Adrenal gland (tissue), 12 donors: ENCODE results near the gene BNC2. TPM values are rescaled to one million over a fixed set of nuclear protein-coding genes. Genes with fewer than 3 reads are reported as not detected.
"Not testable (repeated sequence)": the region's sequence is repeated elsewhere in the genome, so short reads cannot be mapped to it uniquely, and the experiment has no call there.

Experiments used
- DNase-seq, 7 donors: peaks; one replicate each; pipeline ENCODE4 v3.0.0-alpha.2; 2019 to 2020
- H3K27ac ChIP-seq, 5 donors: fragments of 200-600 bp; sonication (generic) in 4 of 5; 1 replicate in 3 of 5; 2 replicates in 2 of 5; pipeline versions ENCODE4 v1.5.1 to v1.8.0; 2016 to 2020; ENCODE audit warnings: mild to moderate bottlenecking in 1 of 5
- H3K27me3 ChIP-seq: fragments of 200-600 bp; 2 replicates; pipeline ENCODE4 v1.8.0; 2021
- H3K36me3 ChIP-seq, 2 donors: fragments of 200-600 bp; replicated peaks in 1 of 2; 1 replicate in 1 of 2; 2 replicates in 1 of 2; pipeline versions ENCODE4 v1.5.1 to v1.8.0; 2018 to 2022
- H3K4me1 ChIP-seq, 2 donors: fragments of 200-600 bp; replicated peaks in 1 of 2; 1 replicate in 1 of 2; 2 replicates in 1 of 2; pipeline versions ENCODE4 v1.5.1 to v1.8.0; 2018 to 2021
- H3K4me3 ChIP-seq, 4 donors: fragments of 200-600 bp; sonication (generic) in 3 of 4; one replicate each; pipeline ENCODE4 v1.5.1; 2016 to 2018
- H3K9me3 ChIP-seq, 3 donors: fragments of 200-600 bp; sonication (generic) in 1 of 3; replicated peaks in 1 of 3; 1 replicate in 2 of 3; 2 replicates in 1 of 3; pipeline versions ENCODE4 v1.5.1 to v1.8.0; 2016 to 2021
- CTCF ChIP-seq, 6 experiments: fragments of 450-650 bp in 4 of 6; fragments of 200-600 bp in 2 of 6; sonication (generic) in 1 of 6; IDR thresholded peaks; 1 replicate in 5 of 6; 2 replicates in 1 of 6; pipeline versions ENCODE4 v1.5.1 to v1.8.0; 2016 to 2021; ENCODE audit warnings: antibody characterized with exemption in 6 of 6, mild to moderate bottlenecking in 2 of 6, moderate library complexity in 1 of 6
- POLR2A ChIP-seq, 2 donors: fragments of 450-650 bp; IDR thresholded peaks; one replicate each; pipeline ENCODE4 v1.6.1; 2017; ENCODE audit warnings: antibody characterized with exemption in 2 of 2, mild to moderate bottlenecking in 2 of 2, moderate library complexity in 1 of 2
- WGBS, 4 donors: extraction: QIAGEN DNeasy Blood & Tissue Kit in 2 of 4; methylation state at CpG; one replicate each; pipeline versions ENCODE4 v1.1.5 to v1.1.7; 2013 to 2017; 5-methylcytosine and 5-hydroxymethylcytosine counted together
- intact Hi-C, 2 donors: fragments of 100-400 bp; cut with DNase I; formaldehyde crosslinking; loops; one replicate each; pipeline versions ENCODE4 v1.14.1 to v1.15.0; 2022 to 2023
- polyA plus RNA-seq, 3 donors: library from polyadenylated mRNA; stranded (reverse); fragments of 200-250 nt in 2 of 3; fragments of 350-450 nt in 1 of 3; fragmentation: Illumina TruSeq in 1 of 3; extraction: RNeasy Lipid Tissue Mini Kit (QIAGEN cat#74804) in 1 of 3; gene quantifications; one replicate each; pipeline ENCODE4 v1.2.3, GENCODE V29; 2013 to 2014
- total RNA-seq, 9 donors: library from RNA; depleted of rRNA in 4 of 9; stranded (reverse); fragments of >200 nt in 4 of 9; fragments of 120-200 nt in 1 of 9; fragmentation: NEBNext Ultra II Directional in 1 of 9; extraction: Animal tissue kit (Norgen Biotek cat#: 25700) in 1 of 9; gene quantifications; one replicate each; pipeline versions ENCODE4 v1.1.0 to v1.2.4, GENCODE V29; 2013 to 2023
- donor health status: healthy with polysubstance abuse.
- donor health status: Bipolar disorder and iron deficiency.
- donor health status: DM: yes; HTN: yes; CAD: no.
- donor health status: DM: no; HTN: no; CAD: no.
- donor health status: DM: no; HTN: no; CAD: no.
- donor health status: DM: yes; HTN: yes; CAD: no.

BNC2 gene
- total and polyA plus RNA-seq, 12 donors, result 1.1 to 11.1 (median 5.0) TPM

DNA sequence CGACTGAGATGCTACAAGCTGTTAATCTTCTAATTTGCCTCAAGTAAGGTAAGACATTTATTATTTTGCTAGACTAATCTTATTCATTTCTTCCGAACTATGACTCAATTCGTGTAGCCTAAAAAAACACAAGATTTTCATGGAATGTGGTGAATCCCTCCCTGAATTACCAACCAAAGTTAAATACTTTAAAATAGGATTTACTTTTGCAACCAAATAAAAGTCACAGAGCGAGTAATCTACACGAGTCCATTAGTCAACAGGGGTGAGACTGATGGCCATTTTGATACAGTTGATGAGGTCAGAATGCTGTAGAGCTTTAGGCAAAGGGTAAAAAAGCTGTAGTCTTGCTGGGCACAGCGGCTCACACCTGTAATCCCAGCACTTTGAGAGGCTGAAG is 13.1 kb upstream of the BNC2 start:
- Histone ChIP-seq H3K27ac (no peak overlapping the region), H3K4me3 (no peak overlapping the region), H3K9me3 (no peaks in the 10 kb centered on the region), H3K36me3 (no peaks in the 10 kb centered on the region), H3K27me3 (no peaks in the 10 kb centered on the region), H3K4me1 (no peaks in the 10 kb centered on the region)
- 82 to 89% (median 84%) methylated on average over 6 of the region's 6 CpGs for whole genome bisulfite sequencing, 4 donors
- intact Hi-C loops, result no loop called here
- no peak for DNase-seq
- TF ChIP-seq CTCF (IDR thresholded peaks at IDR 0.05) (no peak), POLR2A (IDR thresholded peaks at IDR 0.05) (no peak)

- H3K9me3 ChIP-seq, intact Hi-C loops, DNase-seq, H3K36me3 ChIP-seq, H3K27ac ChIP-seq, H3K4me1 ChIP-seq, H3K4me3 ChIP-seq, H3K27me3 ChIP-seq: not testable (repeated sequence)
- WGBS, 4 donors, result 85 to 89% (median 86%) methylated on average over 6 of the region's 6 CpGs
Observed at GRCh38 chr9:16882440-16882839, 12.0 kb upstream of the BNC2 start.

DNA sequence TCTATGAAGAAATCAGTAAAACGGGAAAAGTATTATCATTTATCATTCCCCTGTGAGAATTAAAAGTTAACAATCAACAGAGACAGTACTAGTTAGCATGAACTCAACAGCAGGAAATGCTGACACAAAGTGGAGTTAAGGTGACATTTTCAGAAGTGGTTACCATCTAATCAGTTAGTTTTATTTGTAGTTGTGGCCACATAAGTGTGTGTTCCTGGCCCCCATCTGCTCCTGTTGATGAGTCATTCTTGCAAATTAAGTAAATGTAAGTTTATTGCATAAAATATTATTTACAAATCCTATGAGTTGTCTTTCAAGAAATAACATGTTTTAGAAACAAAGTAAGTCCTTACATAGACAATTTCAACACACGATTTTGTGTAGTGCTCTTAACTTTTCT is 8.9 kb upstream of the BNC2 start:
- Histone ChIP-seq H3K4me3 (no peak overlapping the region), H3K27me3 (no peaks in the 10 kb centered on the region), H3K36me3 (no peaks in the 10 kb centered on the region), H3K27ac (no peak overlapping the region), H3K9me3 (no peaks in the 10 kb centered on the region), H3K4me1 (no peaks in the 10 kb centered on the region)
- intact Hi-C loops, result no loop called here
- WGBS, 4 donors, result 57 to 77% (median 66%) methylated on average over 2 of the region's 2 CpGs
- no peak for DNase-seq
- TF ChIP-seq POLR2A (IDR thresholded peaks at IDR 0.05), result no peak
- no peak for TF ChIP-seq CTCF (IDR thresholded peaks at IDR 0.05)

DNA sequence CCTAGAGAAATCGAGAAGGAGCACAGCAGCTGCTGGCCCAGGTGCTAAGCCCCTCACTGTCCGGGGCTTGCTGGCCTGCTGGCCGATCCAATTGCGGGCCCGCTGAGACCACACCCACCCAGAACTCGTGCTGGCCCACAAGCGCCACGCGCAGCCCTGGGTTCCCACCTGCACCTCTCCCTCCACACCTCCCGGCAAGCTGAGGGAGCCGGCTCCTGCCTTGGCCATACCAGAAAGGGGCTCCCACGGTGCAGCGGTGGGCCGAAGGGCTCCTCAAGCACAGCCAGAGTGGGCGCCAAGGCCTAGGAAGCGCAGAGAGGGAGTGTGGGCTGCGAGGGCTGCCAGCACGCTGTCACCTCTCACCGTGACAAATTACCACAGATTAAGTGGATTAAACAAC is 6.8 kb upstream of the BNC2 start:
- no peak overlapping the region for H3K27ac ChIP-seq
- H3K4me1 ChIP-seq, result no peaks in the 10 kb centered on the region
- intact Hi-C loops, result no loop called here
- H3K27me3 ChIP-seq, result no peaks in the 10 kb centered on the region
- H3K9me3 ChIP-seq, result no peaks in the 10 kb centered on the region
- H3K36me3 ChIP-seq, result no peaks in the 10 kb centered on the region
- WGBS, 4 donors, result 82 to 87% (median 86%) methylated on average over 5 to 19 of the region's 19 CpGs
- H3K4me3 ChIP-seq, result no peak overlapping the region
- TF ChIP-seq CTCF (IDR thresholded peaks at IDR 0.05), result no peak
- no peak for TF ChIP-seq POLR2A (IDR thresholded peaks at IDR 0.05)
- DNase-seq, result no peak

GRCh38 chr9:16873126-16873802 is 2.8 kb upstream of the BNC2 start:
- H3K4me3 ChIP-seq, result no peak overlapping the region
- H3K9me3 ChIP-seq, result no peaks in the 10 kb centered on the region
- 82 to 86% (median 85%) methylated on average over 6 of the region's 6 CpGs for WGBS, 4 donors
- H3K27ac ChIP-seq, result no peak overlapping the region
- no peak for DNase-seq
- TF ChIP-seq POLR2A (IDR thresholded peaks at IDR 0.05), result no peak
- TF ChIP-seq CTCF (IDR thresholded peaks at IDR 0.05), result no peak
- no peaks in the 10 kb centered on the region for H3K27me3 ChIP-seq
- no peaks in the 10 kb centered on the region for H3K36me3 ChIP-seq
- peaks cover 4 to 7% of the 10 kb centered on the region in 2 donors for H3K4me1 ChIP-seq
- intact Hi-C loops, result no loop called here
